Tibial nerve (tissue), 4 donors: ENCODE data around the gene KANK3. TPM values are rescaled to one million over a fixed set of nuclear protein-coding genes. Genes with fewer than 3 reads are reported as not detected.
A peak's percentile ranks its signal among the peaks of the same experiment; 100 is the strongest.

Experiments
- DNase-seq, 2 donors: peaks; one replicate each; pipeline ENCODE4 v3.0.0-alpha.2; 2019; ENCODE audit warnings: low spot score in 2 of 2
- H3K27ac ChIP-seq, 4 donors: fragments of 200-600 bp; sonication (generic) in 3 of 4; one replicate each; pipeline ENCODE4 v1.5.1; 2017 to 2019; ENCODE audit warnings: mild to moderate bottlenecking in 1 of 4
- H3K27me3 ChIP-seq, 2 donors: fragments of 200-600 bp; sonication (generic) in 1 of 2; one replicate each; pipeline versions ENCODE4 v1.5.1 to v1.6.0; 2017 to 2019
- H3K36me3 ChIP-seq, 3 donors: fragments of 200-600 bp; sonication (generic); one replicate each; pipeline ENCODE4 v1.5.1; 2018 to 2019
- H3K4me1 ChIP-seq, 4 donors: fragments of 200-600 bp; sonication (generic) in 3 of 4; one replicate each; pipeline ENCODE4 v1.5.1; 2017 to 2019
- H3K4me3 ChIP-seq, 4 donors: fragments of 200-600 bp; sonication (generic) in 3 of 4; one replicate each; pipeline ENCODE4 v1.5.1; 2017 to 2019; ENCODE audit warnings: mild to moderate bottlenecking in 1 of 4, moderate library complexity in 1 of 4
- H3K9me3 ChIP-seq, 4 donors: fragments of 200-600 bp; sonication (generic) in 3 of 4; one replicate each; pipeline ENCODE4 v1.5.1; 2017 to 2019
- EP300 ChIP-seq, 2 donors: sonication (generic); formaldehyde crosslinking; IDR thresholded peaks; one replicate each; pipeline ENCODE4 v1.6.1; 2017; ENCODE audit warnings: antibody characterized with exemption in 2 of 2, mild to moderate bottlenecking in 1 of 2
- POLR2A ChIP-seq, 2 donors: fragments of 450-650 bp; IDR thresholded peaks; one replicate each; pipeline ENCODE4 v1.6.1; 2017; ENCODE audit warnings: antibody characterized with exemption in 2 of 2, mild to moderate bottlenecking in 2 of 2, moderate library complexity in 2 of 2
- WGBS, 2 donors: methylation state at CpG; one replicate each; pipeline ENCODE4 v1.1.5; 2018; 5-methylcytosine and 5-hydroxymethylcytosine counted together
- total RNA-seq, 4 donors: library from RNA; depleted of rRNA; stranded (reverse); fragments of >200 nt; gene quantifications; one replicate each; pipeline ENCODE4 v1.1.0, GENCODE V29; 2016
- TF ChIP-seq, protein P1 (sequence below), 5 experiments: fragments of 200-600 bp in 3 of 5; fragments of 450-650 bp in 2 of 5; sonication (generic) in 3 of 5; IDR thresholded peaks; one replicate each; pipeline ENCODE4 v1.5.1; 2016 to 2019; ENCODE audit warnings: antibody characterized with exemption in 5 of 5, mild to moderate bottlenecking in 3 of 5, moderate library complexity in 2 of 5

Gene KANK3
- total RNA-seq, 4 donors from 2014 or later: 13.8 to 34.8 (median 20.1) TPM

DNA sequence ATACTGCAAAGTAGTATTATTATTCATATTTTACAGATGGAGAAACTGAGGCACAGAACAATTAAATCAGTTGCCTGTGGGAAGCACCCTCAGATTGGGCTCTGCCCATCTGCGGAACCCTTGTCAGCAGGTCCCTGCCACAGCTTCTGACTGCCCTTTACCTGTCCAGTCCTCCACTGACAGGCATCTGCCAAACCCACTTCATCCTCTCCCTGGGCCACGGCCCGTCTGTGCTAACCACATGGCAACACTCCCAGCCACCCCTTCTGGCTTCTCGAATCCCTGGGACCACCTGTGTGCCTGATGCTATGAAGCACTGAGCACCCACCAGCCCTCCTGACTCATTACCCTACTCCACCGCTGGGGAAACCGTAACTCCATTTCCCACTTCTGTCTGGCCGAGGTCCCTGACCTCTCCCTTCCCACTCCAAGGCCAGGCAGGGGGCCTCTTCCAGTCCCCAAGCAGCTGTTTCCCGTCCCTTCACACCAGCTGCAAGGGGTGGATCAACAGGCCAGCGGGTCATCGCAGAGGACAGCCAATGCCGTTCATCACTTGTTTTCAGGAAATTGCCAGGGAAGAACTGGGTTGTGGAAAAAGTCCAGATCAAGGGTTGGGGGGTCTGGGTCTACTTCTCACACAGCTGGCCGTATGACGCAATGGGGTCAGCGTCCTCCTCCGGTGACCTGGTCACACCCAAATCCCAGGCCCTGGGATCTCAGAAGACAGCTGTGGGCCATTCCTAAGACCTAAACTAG, 2.5 kb downstream of the KANK3 start:
- Histone ChIP-seq H3K9me3 (no peaks in the 10 kb centered on the region), H3K36me3 (no peaks in the 10 kb centered on the region), H3K4me1 (peaks cover 0 to 25% (median 2%) of the 10 kb centered on the region in 4 donors), H3K27me3 (peaks cover 0 to 29% of the 10 kb centered on the region in 2 donors), H3K27ac (no peak overlapping the region), H3K4me3 (no peak overlapping the region)
- TF ChIP-seq POLR2A (IDR thresholded peaks at IDR 0.05) (no peak), EP300 (IDR thresholded peaks at IDR 0.05) (peak in 1 of 2 donors; percentile 58)
- TF ChIP-seq, protein P1, sequence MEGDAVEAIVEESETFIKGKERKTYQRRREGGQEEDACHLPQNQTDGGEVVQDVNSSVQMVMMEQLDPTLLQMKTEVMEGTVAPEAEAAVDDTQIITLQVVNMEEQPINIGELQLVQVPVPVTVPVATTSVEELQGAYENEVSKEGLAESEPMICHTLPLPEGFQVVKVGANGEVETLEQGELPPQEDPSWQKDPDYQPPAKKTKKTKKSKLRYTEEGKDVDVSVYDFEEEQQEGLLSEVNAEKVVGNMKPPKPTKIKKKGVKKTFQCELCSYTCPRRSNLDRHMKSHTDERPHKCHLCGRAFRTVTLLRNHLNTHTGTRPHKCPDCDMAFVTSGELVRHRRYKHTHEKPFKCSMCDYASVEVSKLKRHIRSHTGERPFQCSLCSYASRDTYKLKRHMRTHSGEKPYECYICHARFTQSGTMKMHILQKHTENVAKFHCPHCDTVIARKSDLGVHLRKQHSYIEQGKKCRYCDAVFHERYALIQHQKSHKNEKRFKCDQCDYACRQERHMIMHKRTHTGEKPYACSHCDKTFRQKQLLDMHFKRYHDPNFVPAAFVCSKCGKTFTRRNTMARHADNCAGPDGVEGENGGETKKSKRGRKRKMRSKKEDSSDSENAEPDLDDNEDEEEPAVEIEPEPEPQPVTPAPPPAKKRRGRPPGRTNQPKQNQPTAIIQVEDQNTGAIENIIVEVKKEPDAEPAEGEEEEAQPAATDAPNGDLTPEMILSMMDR (IDR thresholded peaks at IDR 0.05): peak in 2 of 5 experiments; percentile 22 to 29
- no peak for DNase-seq
- 26 to 33% methylated on average over 15 of the region's 15 CpGs for WGBS, 2 donors

DNA sequence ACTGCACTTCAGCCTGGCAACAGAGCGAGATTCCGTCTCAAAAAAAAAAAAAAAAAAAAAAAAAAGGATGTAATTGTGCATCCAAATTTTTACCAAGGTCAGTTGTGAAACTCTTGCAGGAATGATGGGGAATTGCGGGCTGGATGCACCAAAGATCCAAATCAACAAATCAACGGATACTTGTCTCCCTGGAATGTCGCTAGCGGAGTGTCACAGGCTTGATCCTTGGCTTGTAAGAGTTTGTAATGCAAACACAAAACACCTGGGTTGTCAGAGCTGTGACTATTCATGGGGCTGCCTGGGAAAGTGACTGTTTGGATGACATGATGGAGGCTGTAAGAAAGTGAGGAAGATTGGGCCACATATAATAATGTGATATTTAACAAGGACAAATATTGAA, 4.2 kb downstream of the KANK3 start:
- Histone ChIP-seq H3K27me3 (peaks cover 0 to 38% of the 10 kb centered on the region in 2 donors), H3K4me1 (peaks cover 0 to 36% (median 7%) of the 10 kb centered on the region in 4 donors)
- 78 to 84% methylated on average over 6 of the region's 6 CpGs for WGBS, 2 donors

DNA sequence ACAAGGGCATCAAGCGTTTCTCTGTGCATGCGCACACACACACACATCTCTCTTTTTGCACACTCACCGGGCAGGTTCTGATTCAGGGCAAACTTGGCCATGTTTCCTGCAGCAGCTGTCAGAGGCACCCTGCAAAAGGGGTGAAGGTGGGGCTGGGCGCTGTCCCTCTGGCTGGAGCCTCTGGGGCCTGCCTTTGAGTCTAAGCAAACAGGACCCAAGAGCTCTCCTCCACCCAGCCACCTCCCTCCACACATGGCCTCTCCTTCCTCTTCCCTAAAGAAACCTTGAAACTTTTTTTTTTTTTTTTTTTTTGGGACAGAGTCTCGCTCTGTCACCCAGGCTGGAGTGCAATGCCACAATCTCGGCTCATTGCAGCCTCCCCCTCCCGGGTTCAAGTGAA, 5.3 kb downstream of the KANK3 start:
- no peaks in the 10 kb centered on the region for H3K36me3 ChIP-seq
- DNase-seq: no peak
- H3K4me3 ChIP-seq: no peak overlapping the region
- no peak for TF ChIP-seq POLR2A (IDR thresholded peaks at IDR 0.05)
- no peak for TF ChIP-seq EP300 (IDR thresholded peaks at IDR 0.05)
- TF ChIP-seq, protein P1 (IDR thresholded peaks at IDR 0.05): no peak
- H3K27me3 ChIP-seq: peaks cover 0 to 38% of the 10 kb centered on the region in 2 donors
- H3K27ac ChIP-seq: no peak overlapping the region
- H3K9me3 ChIP-seq: no peaks in the 10 kb centered on the region
- H3K4me1 ChIP-seq: peaks cover 0 to 32% (median 5%) of the 10 kb centered on the region in 4 donors
- 81 to 89% methylated on average over 7 of the region's 7 CpGs for WGBS, 2 donors

More for the DNA sequence above, 4.2 kb downstream of the KANK3 start:
- Histone ChIP-seq H3K4me3 (no peak overlapping the region), H3K36me3 (no peaks in the 10 kb centered on the region), H3K27ac (no peak overlapping the region), H3K9me3 (no peaks in the 10 kb centered on the region)
- no peak for DNase-seq
- no peak for TF ChIP-seq POLR2A (IDR thresholded peaks at IDR 0.05)
- TF ChIP-seq EP300 (IDR thresholded peaks at IDR 0.05): no peak
- TF ChIP-seq, protein P1 (IDR thresholded peaks at IDR 0.05): no peak

DNA sequence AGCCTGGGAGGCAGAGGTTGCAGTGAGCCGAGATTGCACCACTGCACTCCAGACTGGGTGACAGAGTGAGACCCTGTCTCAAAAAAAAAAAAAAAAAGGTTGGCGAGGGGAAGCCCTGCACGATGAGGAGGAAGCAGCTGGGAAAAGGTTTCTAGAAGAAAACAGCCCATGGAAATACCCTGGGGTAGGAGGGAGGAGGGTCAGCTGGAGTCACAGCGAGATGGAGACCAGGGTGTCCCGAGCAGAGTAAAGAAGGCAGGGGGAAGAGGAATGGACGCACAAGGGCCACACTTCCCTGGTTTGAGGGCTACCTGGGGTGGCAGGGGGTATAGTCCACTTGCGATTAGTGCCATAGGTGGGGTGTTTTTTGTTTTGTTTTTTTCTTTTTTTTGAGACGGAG, 6.4 kb downstream of the KANK3 start:
- Histone ChIP-seq H3K27me3 (peaks cover 0 to 31% of the 10 kb centered on the region in 2 donors), H3K36me3 (no peaks in the 10 kb centered on the region), H3K4me3 (no peak overlapping the region), H3K27ac (no peak overlapping the region), H3K4me1 (peaks cover 0 to 25% (median 5%) of the 10 kb centered on the region in 4 donors), H3K9me3 (no peaks in the 10 kb centered on the region)
- no peak for TF ChIP-seq POLR2A (IDR thresholded peaks at IDR 0.05)
- no peak for TF ChIP-seq EP300 (IDR thresholded peaks at IDR 0.05)
- TF ChIP-seq, protein P1 (IDR thresholded peaks at IDR 0.05): no peak
- no peak for DNase-seq
- 66 to 73% methylated on average over 8 of the region's 8 CpGs for WGBS, 2 donors

DNA sequence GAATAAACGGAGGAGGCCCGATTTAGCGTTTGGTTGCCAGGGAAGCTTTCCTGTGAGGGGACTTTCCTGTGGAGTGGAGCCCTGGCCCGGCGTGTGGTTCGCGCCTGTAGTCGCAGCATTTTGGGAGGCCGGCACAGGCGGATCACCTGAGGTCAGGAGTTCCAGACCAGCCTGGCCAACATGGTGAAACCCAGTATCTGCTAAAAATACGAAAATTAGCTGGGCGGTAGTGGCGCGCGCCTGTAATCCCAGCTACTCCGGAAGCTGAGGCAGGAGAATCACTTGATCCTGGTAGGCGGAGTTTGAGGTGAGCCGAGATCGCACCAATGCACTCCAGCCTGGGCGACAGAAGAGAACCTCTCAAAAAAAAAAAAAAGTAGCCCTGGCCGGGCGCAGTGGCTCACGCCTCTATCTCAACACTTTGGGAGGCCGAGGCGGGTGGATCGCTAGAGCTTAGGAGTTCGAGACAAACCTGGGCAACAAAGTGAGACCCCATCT, 6.9 kb downstream of the KANK3 start:
- H3K4me1 ChIP-seq: peaks cover 0 to 25% (median 5%) of the 10 kb centered on the region in 4 donors
- H3K27me3 ChIP-seq: peaks cover 0 to 29% of the 10 kb centered on the region in 2 donors
- no peaks in the 10 kb centered on the region for H3K36me3 ChIP-seq
- 63 to 66% methylated on average over 27 of the region's 27 CpGs for WGBS, 2 donors
- H3K9me3 ChIP-seq: no peaks in the 10 kb centered on the region
- DNase-seq: no peak
- no peak overlapping the region for H3K4me3 ChIP-seq
- no peak overlapping the region for H3K27ac ChIP-seq
- TF ChIP-seq, protein P1 (IDR thresholded peaks at IDR 0.05): no peak
- no peak for TF ChIP-seq POLR2A (IDR thresholded peaks at IDR 0.05)
- TF ChIP-seq EP300 (IDR thresholded peaks at IDR 0.05): no peak
